ENCODE measurements around the gene TPPP. TPM values are rescaled to one million over a fixed set of nuclear protein-coding genes. Genes with fewer than 3 reads are reported as not detected.

The TPPP gene
- total RNA-seq, 1 donor from 2014 or later, result 2.2 TPM

DNA sequence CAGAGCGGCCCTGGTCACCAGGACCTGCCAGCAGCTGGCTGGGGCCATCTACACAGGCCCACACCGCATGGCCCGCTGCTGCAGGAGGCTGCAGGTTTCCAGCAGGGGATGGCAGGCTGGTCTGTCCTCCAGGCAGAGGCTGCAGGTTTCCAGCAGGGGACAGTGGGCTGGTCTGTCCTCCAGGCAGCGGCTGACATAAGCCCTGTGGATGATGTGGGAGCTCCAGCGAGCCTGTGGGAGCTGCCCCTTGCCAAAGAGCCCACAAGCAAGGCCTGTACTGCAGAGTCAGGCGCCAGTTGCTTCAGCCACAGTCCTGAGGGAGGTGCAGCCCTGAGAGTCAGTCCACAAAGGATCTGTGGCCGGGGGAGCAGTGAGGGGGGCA is 18.5 kb downstream of the TPPP start:
- Histone ChIP-seq H2AFZ (ENCODE audit: low read depth, low read length) (no peak overlapping the region), H3K4me2 (ENCODE audit: low read length) (no peak overlapping the region), H3K27ac (ENCODE audit: low read depth, low read length) (no peak overlapping the region), H3K9ac (ENCODE audit: low read length) (no peak overlapping the region), H3K36me3 (ENCODE audit: insufficient read depth, low read length) (no peaks in the 10 kb centered on the region), H3K4me1 (ENCODE audit: insufficient read depth, low read length) (peaks cover 16% of the 10 kb centered on the region), H3K79me2 (ENCODE audit: insufficient read depth, low read length) (no peaks in the 10 kb centered on the region), H3K4me3 (ENCODE audit: insufficient read depth, low read depth, low read length) (no peak overlapping the region), H3K27me3 (ENCODE audit: insufficient read depth, low read length) (peaks cover 16% of the 10 kb centered on the region), H3K9me3 (ENCODE audit: insufficient read depth, low read depth, low read length) (no peaks in the 10 kb centered on the region), H4K20me1 (ENCODE audit: insufficient read depth, low read length) (no peaks in the 10 kb centered on the region)
- no peak overlapping the region for H3K27ac Mint-ChIP-seq (ENCODE audit: unreplicated experiment)
- no peak overlapping the region for H3K4me3 Mint-ChIP-seq (ENCODE audit: unreplicated experiment)
- no peaks in the 10 kb centered on the region for H3K36me3 Mint-ChIP-seq (ENCODE audit: low read depth, unreplicated experiment)
- peaks cover 2% of the 10 kb centered on the region for H3K4me1 Mint-ChIP-seq (ENCODE audit: low read depth, unreplicated experiment)
- FAIRE-seq (no peak), DNase-seq (ENCODE audit: low read depth) (no peak)
- H3K9me3 Mint-ChIP-seq (ENCODE audit: unreplicated experiment), result no peaks in the 10 kb centered on the region
- TF ChIP-seq, protein P1, sequence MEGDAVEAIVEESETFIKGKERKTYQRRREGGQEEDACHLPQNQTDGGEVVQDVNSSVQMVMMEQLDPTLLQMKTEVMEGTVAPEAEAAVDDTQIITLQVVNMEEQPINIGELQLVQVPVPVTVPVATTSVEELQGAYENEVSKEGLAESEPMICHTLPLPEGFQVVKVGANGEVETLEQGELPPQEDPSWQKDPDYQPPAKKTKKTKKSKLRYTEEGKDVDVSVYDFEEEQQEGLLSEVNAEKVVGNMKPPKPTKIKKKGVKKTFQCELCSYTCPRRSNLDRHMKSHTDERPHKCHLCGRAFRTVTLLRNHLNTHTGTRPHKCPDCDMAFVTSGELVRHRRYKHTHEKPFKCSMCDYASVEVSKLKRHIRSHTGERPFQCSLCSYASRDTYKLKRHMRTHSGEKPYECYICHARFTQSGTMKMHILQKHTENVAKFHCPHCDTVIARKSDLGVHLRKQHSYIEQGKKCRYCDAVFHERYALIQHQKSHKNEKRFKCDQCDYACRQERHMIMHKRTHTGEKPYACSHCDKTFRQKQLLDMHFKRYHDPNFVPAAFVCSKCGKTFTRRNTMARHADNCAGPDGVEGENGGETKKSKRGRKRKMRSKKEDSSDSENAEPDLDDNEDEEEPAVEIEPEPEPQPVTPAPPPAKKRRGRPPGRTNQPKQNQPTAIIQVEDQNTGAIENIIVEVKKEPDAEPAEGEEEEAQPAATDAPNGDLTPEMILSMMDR (IDR thresholded peaks at IDR 0.05; ENCODE audit: insufficient read depth, low read depth, low read length), result no peak
- no peak for TF ChIP-seq EZH2 (IDR thresholded peaks at IDR 0.05; ENCODE audit: insufficient read depth, low read length)
- H3K27me3 Mint-ChIP-seq (ENCODE audit: low read depth, unreplicated experiment), result peaks cover 12% of the 10 kb centered on the region

- Mint-ChIP-seq H3K4me1 (ENCODE audit: low read depth, unreplicated experiment) (peaks cover 2% of the 10 kb centered on the region), H3K27ac (ENCODE audit: unreplicated experiment) (no peak overlapping the region), H3K9me3 (ENCODE audit: unreplicated experiment) (no peaks in the 10 kb centered on the region), H3K4me3 (ENCODE audit: unreplicated experiment) (no peak overlapping the region), H3K36me3 (ENCODE audit: low read depth, unreplicated experiment) (no peaks in the 10 kb centered on the region), H3K27me3 (ENCODE audit: low read depth, unreplicated experiment) (peaks cover 12% of the 10 kb centered on the region)
- H2AFZ ChIP-seq (ENCODE audit: low read depth, low read length), result no peak overlapping the region
- TF ChIP-seq, protein P1 (IDR thresholded peaks at IDR 0.05; ENCODE audit: insufficient read depth, low read depth, low read length), result no peak
- TF ChIP-seq EZH2 (IDR thresholded peaks at IDR 0.05; ENCODE audit: insufficient read depth, low read length), result no peak
- H3K4me3 ChIP-seq (ENCODE audit: insufficient read depth, low read depth, low read length), result no peak overlapping the region
- no peaks in the 10 kb centered on the region for H3K79me2 ChIP-seq (ENCODE audit: insufficient read depth, low read length)
- DNase-seq (ENCODE audit: low read depth) (no peak), FAIRE-seq (no peak)
- peaks cover 21% of the 10 kb centered on the region for H3K4me1 ChIP-seq (ENCODE audit: insufficient read depth, low read length)
- no peak overlapping the region for H3K9ac ChIP-seq (ENCODE audit: low read length)
- H3K27me3 ChIP-seq (ENCODE audit: insufficient read depth, low read length), result peaks cover 16% of the 10 kb centered on the region
- no peaks in the 10 kb centered on the region for H3K9me3 ChIP-seq (ENCODE audit: insufficient read depth, low read depth, low read length)
- H3K27ac ChIP-seq (ENCODE audit: low read depth, low read length), result no peak overlapping the region
- no peaks in the 10 kb centered on the region for H3K36me3 ChIP-seq (ENCODE audit: insufficient read depth, low read length)
- H4K20me1 ChIP-seq (ENCODE audit: insufficient read depth, low read length), result no peaks in the 10 kb centered on the region
- H3K4me2 ChIP-seq (ENCODE audit: low read length), result no peak overlapping the region
These were observed 19.1 kb downstream of the TPPP start for GRCh38 chr5:673831-674629.

Data from astrocyte (in vitro differentiated cells and primary cell).